Natural killer cell (primary cell): ENCODE measurements around the gene BBOX1. TPM values are rescaled to one million over a fixed set of nuclear protein-coding genes. Genes with fewer than 3 reads are reported as not detected.

Experiments used
- ATAC-seq, 3 donors: fragments of 150-1000 bp in 2 of 3; fragments of 200-7000 bp in 1 of 3; cut with Tn5 transposase; 1 replicate in 1 of 3; 2 replicates in 2 of 3; pipeline ENCODE4 v1.10.0; 2021; ENCODE audit warnings: mild to moderate bottlenecking in 2 of 3, moderate library complexity in 2 of 3
- DNase-seq, 2 donors: peaks; one replicate each; pipeline versions ENCODE4 v3.0.0 to v3.0.0-alpha.2; 2013 to 2021; ENCODE audit warnings: mixed read lengths in 1 of 2
- H3K27ac ChIP-seq: one replicate; pipeline ENCODE4 v1.5.1; 2013; ENCODE audit warnings: mild to moderate bottlenecking, low read length
- H3K27me3 ChIP-seq: one replicate; pipeline ENCODE4 v1.6.1; 2013; ENCODE audit warnings: low read length; ENCODE audit not compliant: control insufficient read depth, insufficient read depth
- H3K36me3 ChIP-seq: one replicate; pipeline ENCODE4 v1.6.1; 2013; ENCODE audit warnings: low read length; ENCODE audit not compliant: control insufficient read depth, insufficient read depth
- H3K4me1 ChIP-seq: one replicate; pipeline ENCODE4 v1.6.1; 2013; ENCODE audit warnings: low read length; ENCODE audit not compliant: control insufficient read depth, insufficient read depth
- H3K4me3 ChIP-seq: one replicate; pipeline ENCODE4 v1.5.1; 2013; ENCODE audit warnings: low read length
- H3K9me3 ChIP-seq: one replicate; pipeline ENCODE4 v1.6.1; 2013; ENCODE audit warnings: low read length; ENCODE audit not compliant: control insufficient read depth, insufficient read depth
- H3K27ac Mint-ChIP-seq, 2 donors: one replicate each; pipeline ENCODE4 v1.8.0; 2022; ENCODE audit warnings: mild to moderate bottlenecking in 2 of 2, mixed read lengths in 2 of 2, moderate library complexity in 1 of 2
- H3K27me3 Mint-ChIP-seq, 2 donors: one replicate each; pipeline ENCODE4 v1.8.0; 2022; ENCODE audit warnings: low read depth in 2 of 2, mixed read lengths in 2 of 2
- H3K36me3 Mint-ChIP-seq: one replicate; pipeline ENCODE4 v1.8.0; 2022; ENCODE audit warnings: mixed read lengths
- H3K4me1 Mint-ChIP-seq, 2 donors: one replicate each; pipeline ENCODE4 v1.8.0; 2022; ENCODE audit warnings: mixed read lengths in 2 of 2
- H3K4me3 Mint-ChIP-seq: one replicate; pipeline ENCODE4 v1.8.0; 2022; ENCODE audit warnings: mild to moderate bottlenecking, moderate library complexity, mixed read lengths
- H3K9me3 Mint-ChIP-seq, 2 donors: one replicate each; pipeline ENCODE4 v1.8.0; 2022; ENCODE audit warnings: mixed read lengths in 2 of 2
- CTCF ChIP-seq: fragments of 200-600 bp; IDR thresholded peaks from one replicate; pipeline ENCODE4 v1.8.0; 2022; ENCODE audit warnings: antibody characterized with exemption
- WGBS: methylation state at CpG from one replicate; pipeline ENCODE4 v1.1.7; 2013; ENCODE audit warnings: missing lambda C conversion rate; ENCODE audit not compliant: insufficient coverage; 5-methylcytosine and 5-hydroxymethylcytosine counted together
- intact Hi-C: fragments of 100-400 bp; cut with micrococcal nuclease; formaldehyde crosslinking; loops from one replicate; pipeline ENCODE4 v1.14.2; 2022
- total RNA-seq, 4 donors: library from RNA; stranded (reverse); fragments of 120-200 nt in 1 of 4; gene quantifications; one replicate each; pipeline versions ENCODE4 v1.2.3 to v1.2.4, GENCODE V29; 2013 to 2022

BBOX1 gene
- total RNA-seq, 3 donors from 2014 or later (not counting 1 experiment from before 2014, with no cell fraction given) = not detected

- no peak for TF ChIP-seq CTCF
- no peak overlapping the region for H3K4me3 ChIP-seq
- no peaks in the 10 kb centered on the region for H3K4me1 ChIP-seq
- DNase-seq (no peak), ATAC-seq (no peak)
- Mint-ChIP-seq H3K4me3 (no peak overlapping the region), H3K36me3 (no peaks in the 10 kb centered on the region), H3K27me3 (no peaks in the 10 kb centered on the region), H3K27ac (no peak overlapping the region), H3K4me1 (no peaks in the 10 kb centered on the region), H3K9me3 (peaks cover 15 to 20% of the 10 kb centered on the region in 2 donors)
- H3K27me3 ChIP-seq = no peaks in the 10 kb centered on the region
- H3K9me3 ChIP-seq = no peaks in the 10 kb centered on the region
- 96% methylated on average over 2 of the region's 3 CpGs for WGBS
- no peaks in the 10 kb centered on the region for H3K36me3 ChIP-seq
- intact Hi-C loops = no loop called here
- H3K27ac ChIP-seq = no peak overlapping the region
Measured at GRCh38 chr11:27060816-27061460, 20.3 kb downstream of the BBOX1 start.

- H3K4me1 Mint-ChIP-seq = no peaks in the 10 kb centered on the region
- no peak overlapping the region for H3K4me3 ChIP-seq
- H3K36me3 ChIP-seq = no peaks in the 10 kb centered on the region
- intact Hi-C loops = no loop called here
- no peak overlapping the region for H3K27ac ChIP-seq
- DNase-seq = no peak
- H3K27me3 Mint-ChIP-seq = no peaks in the 10 kb centered on the region
- no peaks in the 10 kb centered on the region for H3K4me1 ChIP-seq
- no peak for TF ChIP-seq CTCF
- no peaks in the 10 kb centered on the region for H3K9me3 ChIP-seq
- peaks cover 15 to 19% of the 10 kb centered on the region in 2 donors for H3K9me3 Mint-ChIP-seq
- H3K27me3 ChIP-seq = no peaks in the 10 kb centered on the region
- no peak overlapping the region for H3K4me3 Mint-ChIP-seq
- no peak overlapping the region for H3K27ac Mint-ChIP-seq
- no peak for ATAC-seq
- WGBS = 38% methylated on average over 1 of the region's 2 CpGs
- no peaks in the 10 kb centered on the region for H3K36me3 Mint-ChIP-seq
Measured at GRCh38 chr11:27061461-27061821, 20.8 kb downstream of the BBOX1 start.

DNA sequence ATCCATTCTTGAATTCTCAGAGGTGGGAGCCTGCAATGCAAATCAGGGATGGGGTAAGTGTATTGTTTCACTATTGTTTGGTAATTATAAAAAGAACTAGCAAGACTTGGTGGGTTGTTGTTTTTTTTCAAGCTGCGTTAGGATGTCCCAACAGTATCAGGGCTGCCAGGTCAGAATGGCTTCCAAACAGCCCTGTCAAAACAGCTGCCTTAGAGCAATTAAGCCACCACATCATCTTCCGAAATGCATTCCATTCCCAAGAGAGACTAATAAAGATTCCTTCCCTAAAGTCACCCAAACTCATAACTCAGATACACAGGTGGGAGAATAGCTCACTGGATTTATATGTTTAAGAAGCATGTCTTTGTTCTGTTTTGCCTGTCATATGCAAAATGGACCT is 23.5 kb downstream of the BBOX1 start:
- H3K4me1 Mint-ChIP-seq = no peaks in the 10 kb centered on the region
- H3K36me3 ChIP-seq = no peaks in the 10 kb centered on the region
- no peak overlapping the region for H3K4me3 ChIP-seq
- TF ChIP-seq CTCF = no peak
- no peak overlapping the region for H3K27ac ChIP-seq
- intact Hi-C loops = no loop called here
- H3K4me3 Mint-ChIP-seq = no peak overlapping the region
- no peak for ATAC-seq
- H3K9me3 Mint-ChIP-seq = peaks cover 8 to 16% of the 10 kb centered on the region in 2 donors
- no peak for DNase-seq
- 95% methylated on average over 2 of the region's 2 CpGs for WGBS
- no peaks in the 10 kb centered on the region for H3K27me3 Mint-ChIP-seq
- H3K4me1 ChIP-seq = no peaks in the 10 kb centered on the region
- no peaks in the 10 kb centered on the region for H3K27me3 ChIP-seq
- peaks cover 11% of the 10 kb centered on the region for H3K36me3 Mint-ChIP-seq
- no peak overlapping the region for H3K27ac Mint-ChIP-seq
- no peaks in the 10 kb centered on the region for H3K9me3 ChIP-seq

DNA sequence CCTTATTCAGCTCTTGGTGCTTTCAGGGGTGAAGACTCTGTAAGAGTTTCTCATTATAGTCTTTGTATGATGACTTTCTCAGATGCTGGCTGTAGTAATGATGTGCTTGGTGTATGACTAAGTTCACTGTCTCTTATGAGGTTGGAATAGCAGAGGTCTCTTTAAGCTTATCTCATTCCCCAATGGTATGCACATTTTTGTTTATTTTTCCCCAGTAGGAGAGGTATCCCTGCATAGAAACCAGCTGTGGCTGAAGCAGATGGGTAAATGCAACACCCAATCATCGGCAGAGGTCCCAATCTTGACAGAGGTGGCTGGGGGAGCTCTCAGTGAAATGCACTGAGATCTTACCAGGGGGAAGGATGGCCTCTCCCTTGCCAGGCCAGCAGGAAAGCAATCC is 34.6 kb downstream of the BBOX1 start:
- H3K36me3 ChIP-seq = no peaks in the 10 kb centered on the region
- intact Hi-C loops = loop anchor here (10.0 kb wide), 1 partner anchor 60 kb away; no protein-coding TSS in a partner anchor
- no peak overlapping the region for H3K4me3 ChIP-seq
- no peak overlapping the region for H3K4me3 Mint-ChIP-seq
- H3K27ac Mint-ChIP-seq = no peak overlapping the region
- H3K27me3 ChIP-seq = no peaks in the 10 kb centered on the region
- ATAC-seq (no peak), DNase-seq (no peak)
- H3K4me1 ChIP-seq = no peaks in the 10 kb centered on the region
- peaks cover 16 to 26% of the 10 kb centered on the region in 2 donors for H3K9me3 Mint-ChIP-seq
- no peaks in the 10 kb centered on the region for H3K4me1 Mint-ChIP-seq
- H3K27ac ChIP-seq = no peak overlapping the region
- H3K27me3 Mint-ChIP-seq = no peaks in the 10 kb centered on the region
- H3K36me3 Mint-ChIP-seq = peaks cover 7% of the 10 kb centered on the region
- TF ChIP-seq CTCF = no peak
- no peaks in the 10 kb centered on the region for H3K9me3 ChIP-seq
- 73% methylated on average over 1 of the region's 1 CpG for WGBS
